ENCODE data around the gene FOXI1. TPM values are rescaled to one million over a fixed set of nuclear protein-coding genes. Genes with fewer than 3 reads are reported as not detected.

The FOXI1 gene
- total and polyA plus RNA-seq, 2 experiments from 2014 or later = not detected

DNA sequence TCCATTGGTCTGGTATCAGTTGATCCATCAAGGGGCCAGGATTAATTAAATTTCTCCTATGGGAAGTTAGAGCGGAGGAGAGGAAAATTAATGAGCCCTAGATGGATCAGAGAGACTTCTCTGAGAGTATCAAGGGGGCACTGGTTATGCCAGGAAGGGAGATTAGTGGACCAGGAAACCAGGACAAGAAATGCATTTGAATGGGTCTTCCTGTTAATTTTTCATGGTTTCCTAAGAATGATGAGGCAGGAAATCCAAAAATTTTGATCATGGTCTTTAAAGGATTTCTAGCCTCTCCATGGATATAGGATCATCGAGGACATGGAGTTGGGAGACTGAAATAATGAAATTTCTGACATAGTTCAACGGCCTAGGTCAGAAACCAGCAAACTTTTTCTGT is 30.8 kb downstream of the FOXI1 start:
- H3K4me1 ChIP-seq (ENCODE audit: insufficient read depth) = no peaks in the 10 kb centered on the region
- no peaks in the 10 kb centered on the region for H4K20me1 ChIP-seq (ENCODE audit: insufficient read depth, poor library complexity, severe bottlenecking)
- no peaks in the 10 kb centered on the region for H3K27me3 ChIP-seq
- H3K4me2 ChIP-seq = no peak overlapping the region
- no peaks in the 10 kb centered on the region for H3K36me3 ChIP-seq (replicated peaks; ENCODE audit: insufficient read depth, low read depth)
- no peaks in the 10 kb centered on the region for H3K79me2 ChIP-seq
- 72% methylated on average over 3 of the region's 3 CpGs for WGBS (ENCODE audit: low lambda C conversion rate, missing lambda C conversion rate)
- H3K27ac ChIP-seq = no peak overlapping the region
- TF ChIP-seq EZH2 (IDR thresholded peaks at IDR 0.05; ENCODE audit: borderline replicate concordance) (no peak), EZH2phosphoT487 (IDR thresholded peaks at IDR 0.05; ENCODE audit: low read depth, severe bottlenecking, unreplicated experiment) (no peak)
- TF ChIP-seq, protein P1, sequence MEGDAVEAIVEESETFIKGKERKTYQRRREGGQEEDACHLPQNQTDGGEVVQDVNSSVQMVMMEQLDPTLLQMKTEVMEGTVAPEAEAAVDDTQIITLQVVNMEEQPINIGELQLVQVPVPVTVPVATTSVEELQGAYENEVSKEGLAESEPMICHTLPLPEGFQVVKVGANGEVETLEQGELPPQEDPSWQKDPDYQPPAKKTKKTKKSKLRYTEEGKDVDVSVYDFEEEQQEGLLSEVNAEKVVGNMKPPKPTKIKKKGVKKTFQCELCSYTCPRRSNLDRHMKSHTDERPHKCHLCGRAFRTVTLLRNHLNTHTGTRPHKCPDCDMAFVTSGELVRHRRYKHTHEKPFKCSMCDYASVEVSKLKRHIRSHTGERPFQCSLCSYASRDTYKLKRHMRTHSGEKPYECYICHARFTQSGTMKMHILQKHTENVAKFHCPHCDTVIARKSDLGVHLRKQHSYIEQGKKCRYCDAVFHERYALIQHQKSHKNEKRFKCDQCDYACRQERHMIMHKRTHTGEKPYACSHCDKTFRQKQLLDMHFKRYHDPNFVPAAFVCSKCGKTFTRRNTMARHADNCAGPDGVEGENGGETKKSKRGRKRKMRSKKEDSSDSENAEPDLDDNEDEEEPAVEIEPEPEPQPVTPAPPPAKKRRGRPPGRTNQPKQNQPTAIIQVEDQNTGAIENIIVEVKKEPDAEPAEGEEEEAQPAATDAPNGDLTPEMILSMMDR (IDR thresholded peaks at IDR 0.05; ENCODE audit: poor library complexity) = no peak
- no peaks in the 10 kb centered on the region for H3K9me3 ChIP-seq (ENCODE audit: low read depth)
- no peak for DNase-seq (ENCODE audit: low spot score)
- no peaks in the 10 kb centered on the region for H3K9me2 ChIP-seq (replicated peaks; ENCODE audit: insufficient read depth)
- no peak overlapping the region for H3K4me3 ChIP-seq
- H2AFZ ChIP-seq = no peak overlapping the region

DNA sequence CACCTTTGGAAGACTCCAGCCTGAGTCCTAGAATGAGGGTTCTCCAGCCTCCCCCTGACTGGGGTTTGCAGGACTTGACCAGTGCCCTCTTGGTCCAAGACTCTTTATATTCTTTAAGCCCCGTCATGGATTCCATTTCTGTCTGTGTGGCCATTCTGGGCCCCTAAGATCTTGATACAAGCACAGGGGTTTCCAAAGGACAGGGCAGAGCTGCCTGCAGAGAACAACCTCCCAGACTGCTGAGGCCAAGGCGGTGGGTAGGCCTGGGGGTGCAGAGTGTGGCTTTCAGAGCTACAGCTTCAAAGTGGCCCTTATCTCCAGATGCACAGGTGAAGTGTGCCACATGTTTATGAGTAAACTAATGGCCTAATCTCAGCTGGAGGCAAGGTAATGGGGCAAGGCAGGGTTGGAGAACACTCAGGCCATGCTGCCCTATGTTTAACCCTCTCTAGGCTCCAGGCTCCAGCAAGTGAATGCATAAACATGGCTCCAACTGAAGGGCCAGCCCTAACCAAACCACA is 32.1 kb downstream of the FOXI1 start:
- Histone ChIP-seq H2AFZ (no peak overlapping the region), H4K20me1 (ENCODE audit: insufficient read depth, poor library complexity, severe bottlenecking) (no peaks in the 10 kb centered on the region), H3K4me3 (no peak overlapping the region), H3K79me2 (no peaks in the 10 kb centered on the region), H3K36me3 (replicated peaks; ENCODE audit: insufficient read depth, low read depth) (no peaks in the 10 kb centered on the region), H3K27me3 (peaks cover 3% of the 10 kb centered on the region), H3K4me1 (ENCODE audit: insufficient read depth) (no peaks in the 10 kb centered on the region), H3K9me2 (replicated peaks; ENCODE audit: insufficient read depth) (no peaks in the 10 kb centered on the region), H3K9me3 (ENCODE audit: low read depth) (no peaks in the 10 kb centered on the region), H3K27ac (no peak overlapping the region), H3K4me2 (no peak overlapping the region)
- no peak for DNase-seq (ENCODE audit: low spot score)
- TF ChIP-seq EZH2phosphoT487 (IDR thresholded peaks at IDR 0.05; ENCODE audit: low read depth, severe bottlenecking, unreplicated experiment) = no peak
- TF ChIP-seq, protein P1 (IDR thresholded peaks at IDR 0.05; ENCODE audit: poor library complexity) = no peak
- TF ChIP-seq EZH2 (IDR thresholded peaks at IDR 0.05; ENCODE audit: borderline replicate concordance) = no peak
- 62% methylated on average over 2 of the region's 2 CpGs for WGBS (ENCODE audit: low lambda C conversion rate, missing lambda C conversion rate)

DNA sequence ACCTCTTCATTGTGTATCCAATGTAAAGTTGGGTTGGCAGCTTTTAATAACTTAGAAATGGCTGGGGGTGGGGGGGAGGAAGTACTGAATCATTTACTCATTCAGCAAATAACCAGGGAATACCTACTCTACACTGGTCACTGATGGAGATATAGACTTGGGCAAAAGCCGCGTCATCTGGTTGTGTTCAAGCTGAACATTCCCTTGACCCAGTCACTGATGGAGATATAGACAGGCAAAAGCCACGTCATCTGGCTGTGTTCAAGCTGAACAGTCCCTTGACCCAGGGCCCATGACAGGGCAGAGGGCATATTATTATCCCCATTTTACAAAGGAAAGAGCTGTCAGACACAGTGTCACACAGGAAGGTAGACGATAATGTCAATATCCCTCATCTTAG is 32.6 kb downstream of the FOXI1 start:
- H3K27me3 ChIP-seq = peaks cover 3% of the 10 kb centered on the region
- DNase-seq (ENCODE audit: low spot score) = no peak
- no peaks in the 10 kb centered on the region for H3K9me2 ChIP-seq (replicated peaks; ENCODE audit: insufficient read depth)
- H2AFZ ChIP-seq = no peak overlapping the region
- H3K4me1 ChIP-seq (ENCODE audit: insufficient read depth) = no peaks in the 10 kb centered on the region
- no peak overlapping the region for H3K27ac ChIP-seq
- no peaks in the 10 kb centered on the region for H3K36me3 ChIP-seq (replicated peaks; ENCODE audit: insufficient read depth, low read depth)
- WGBS (ENCODE audit: low lambda C conversion rate, missing lambda C conversion rate) = 87% methylated on average over 4 of the region's 4 CpGs
- no peak overlapping the region for H3K4me2 ChIP-seq
- no peaks in the 10 kb centered on the region for H3K9me3 ChIP-seq (ENCODE audit: low read depth)
- H4K20me1 ChIP-seq (ENCODE audit: insufficient read depth, poor library complexity, severe bottlenecking) = no peaks in the 10 kb centered on the region
- TF ChIP-seq, protein P1 (IDR thresholded peaks at IDR 0.05; ENCODE audit: poor library complexity) = no peak
- TF ChIP-seq EZH2phosphoT487 (IDR thresholded peaks at IDR 0.05; ENCODE audit: low read depth, severe bottlenecking, unreplicated experiment) (no peak), EZH2 (IDR thresholded peaks at IDR 0.05; ENCODE audit: borderline replicate concordance) (no peak)
- no peaks in the 10 kb centered on the region for H3K79me2 ChIP-seq
- H3K4me3 ChIP-seq = no peak overlapping the region

Measured in hepatocyte (in vitro differentiated cells).